Coronary artery (tissue), 2 donors: Measurements from ENCODE around the gene ZNF83.
A peak's percentile ranks its signal among the peaks of the same experiment; 100 is the strongest.
"Not testable (repeated sequence)": the region's sequence is repeated elsewhere in the genome, so short reads cannot be mapped to it uniquely, and the experiment has no call there.

Source experiments
- DNase-seq: peaks from one replicate; pipeline ENCODE4 v3.0.0-alpha.2; 2017; ENCODE audit warnings: low spot score
- H3K27ac ChIP-seq, 2 donors: fragments of 200-600 bp; sonication (generic); one replicate each; pipeline ENCODE4 v1.5.1; 2016 to 2019
- H3K4me3 ChIP-seq: fragments of 200-600 bp; sonication (generic); 2 replicates; pipeline ENCODE4 v1.5.1; 2016; ENCODE audit warnings: mild to moderate bottlenecking, moderate library complexity
- TF ChIP-seq, protein P1 (sequence below): fragments of 200-600 bp; sonication (generic); IDR thresholded peaks from one replicate; pipeline ENCODE4 v1.5.1; 2019; ENCODE audit warnings: antibody characterized with exemption

The ZNF83 gene

DNA sequence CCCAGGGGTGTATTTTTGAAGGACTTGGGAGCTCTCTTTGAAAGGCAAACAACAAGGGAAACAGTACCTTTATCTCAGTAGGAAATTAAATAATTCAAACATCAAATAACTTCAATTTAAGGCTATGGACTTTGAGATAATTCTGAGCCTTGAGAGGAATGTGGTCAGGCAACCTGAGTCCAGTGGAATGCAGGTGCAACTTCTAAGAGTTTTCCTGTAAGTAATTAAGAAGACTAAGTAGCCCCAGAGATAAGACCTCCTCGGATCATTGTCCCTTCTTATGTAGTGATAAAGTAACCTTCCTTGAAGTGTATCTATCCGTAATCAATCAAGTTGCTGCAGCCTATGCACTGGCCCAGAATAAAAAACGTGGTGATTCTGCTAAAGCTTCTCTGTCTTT, 38.9 kb downstream of the ZNF83 start:
- TF ChIP-seq, protein P1, sequence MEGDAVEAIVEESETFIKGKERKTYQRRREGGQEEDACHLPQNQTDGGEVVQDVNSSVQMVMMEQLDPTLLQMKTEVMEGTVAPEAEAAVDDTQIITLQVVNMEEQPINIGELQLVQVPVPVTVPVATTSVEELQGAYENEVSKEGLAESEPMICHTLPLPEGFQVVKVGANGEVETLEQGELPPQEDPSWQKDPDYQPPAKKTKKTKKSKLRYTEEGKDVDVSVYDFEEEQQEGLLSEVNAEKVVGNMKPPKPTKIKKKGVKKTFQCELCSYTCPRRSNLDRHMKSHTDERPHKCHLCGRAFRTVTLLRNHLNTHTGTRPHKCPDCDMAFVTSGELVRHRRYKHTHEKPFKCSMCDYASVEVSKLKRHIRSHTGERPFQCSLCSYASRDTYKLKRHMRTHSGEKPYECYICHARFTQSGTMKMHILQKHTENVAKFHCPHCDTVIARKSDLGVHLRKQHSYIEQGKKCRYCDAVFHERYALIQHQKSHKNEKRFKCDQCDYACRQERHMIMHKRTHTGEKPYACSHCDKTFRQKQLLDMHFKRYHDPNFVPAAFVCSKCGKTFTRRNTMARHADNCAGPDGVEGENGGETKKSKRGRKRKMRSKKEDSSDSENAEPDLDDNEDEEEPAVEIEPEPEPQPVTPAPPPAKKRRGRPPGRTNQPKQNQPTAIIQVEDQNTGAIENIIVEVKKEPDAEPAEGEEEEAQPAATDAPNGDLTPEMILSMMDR: no peak
- DNase-seq: no peak
- no peak overlapping the region for H3K27ac ChIP-seq
- H3K4me3 ChIP-seq: no peak overlapping the region

GRCh38 chr19:52593441-52593840, 44.7 kb downstream of the ZNF83 start:
- DNase-seq, H3K4me3 ChIP-seq, H3K27ac ChIP-seq: not testable (repeated sequence)

DNA sequence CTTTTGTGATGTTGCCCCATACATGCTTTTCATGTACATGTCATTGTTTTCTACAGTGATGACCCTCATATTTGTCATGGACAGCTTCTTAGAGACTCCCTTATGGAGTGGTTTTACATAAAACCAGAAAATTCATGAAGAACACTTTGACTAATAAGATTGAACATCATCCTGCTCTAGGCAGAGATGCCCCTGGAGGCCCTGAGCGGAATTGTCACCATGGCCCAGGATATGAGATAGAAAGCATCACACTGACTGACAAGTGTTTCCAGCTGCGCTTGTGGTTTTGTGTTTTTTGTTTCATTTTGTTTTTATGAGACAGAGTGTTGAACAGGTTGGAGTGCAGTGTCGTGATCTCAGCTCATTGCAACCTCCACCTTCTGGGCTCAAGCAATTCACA, 45.9 kb downstream of the ZNF83 start:
- Histone ChIP-seq H3K27ac (no peak overlapping the region), H3K4me3 (no peak overlapping the region)
- DNase-seq: no peak
- TF ChIP-seq, protein P1: no peak

DNA sequence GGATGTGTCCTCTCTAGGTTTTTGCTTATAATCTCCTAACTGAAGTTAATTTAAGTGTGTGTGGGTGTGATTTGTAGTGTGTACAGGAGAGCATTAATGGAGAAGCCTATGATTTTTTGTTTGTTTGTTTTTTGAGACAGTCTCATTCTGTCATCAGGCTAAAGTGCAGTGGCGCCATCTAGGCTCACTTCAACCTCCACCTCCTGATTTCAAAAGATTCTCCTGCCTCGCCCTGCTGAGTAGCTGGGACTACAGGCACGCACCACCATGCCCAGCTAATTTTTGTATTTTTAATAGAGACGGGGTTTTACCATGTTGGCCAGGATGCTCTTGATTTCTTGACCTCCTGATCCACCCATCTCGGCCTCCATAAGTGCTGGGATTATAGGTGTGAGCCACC, 47.4 kb downstream of the ZNF83 start:
- Histone ChIP-seq H3K27ac (no peak overlapping the region), H3K4me3 (no peak overlapping the region)
- no peak for DNase-seq
- TF ChIP-seq, protein P1: no peak

- TF ChIP-seq, protein P1: no peak
- Histone ChIP-seq H3K4me3 (no peak overlapping the region), H3K27ac (no peak overlapping the region)
- DNase-seq: no peak
These were observed 52.6 kb downstream of the ZNF83 start for GRCh38 chr19:52585604-52586003.

DNA sequence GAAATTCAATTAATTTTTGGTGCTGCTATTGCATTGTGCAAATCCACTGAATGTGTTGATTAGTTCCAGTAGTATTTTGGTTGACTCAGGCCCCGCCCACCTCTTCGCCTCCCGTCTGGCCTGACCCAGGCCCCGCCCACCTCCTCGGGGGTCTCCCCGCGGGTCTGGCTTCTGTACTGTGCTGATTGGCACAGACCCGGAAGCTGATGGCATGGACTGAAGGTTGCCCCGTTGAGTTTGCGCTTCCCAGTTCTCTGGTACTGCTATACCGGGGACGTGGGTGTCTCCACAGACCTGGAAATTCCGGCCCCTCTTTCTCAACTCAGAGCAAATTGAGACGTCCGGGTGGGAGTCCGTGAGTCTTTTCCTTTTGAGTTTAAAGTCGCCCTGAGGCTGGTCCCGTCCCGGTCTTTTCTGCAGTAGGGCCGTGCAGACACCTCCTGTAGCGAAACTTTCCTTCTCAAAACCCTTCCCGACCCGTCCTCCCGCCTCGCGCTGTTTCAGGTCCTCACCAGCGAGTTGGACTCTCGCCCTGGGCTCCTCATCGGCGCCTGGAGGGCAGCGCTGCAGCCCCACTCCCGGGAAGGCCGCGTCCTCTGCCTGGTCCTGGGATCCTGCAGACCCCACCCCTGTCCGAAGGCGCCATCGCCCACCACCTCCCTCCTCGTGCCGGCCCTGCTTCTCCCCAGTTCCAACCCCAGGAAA, 53.3 kb downstream of the ZNF83 start:
- TF ChIP-seq, protein P1: no peak
- H3K27ac ChIP-seq: no peak overlapping the region
- no peak for DNase-seq
- H3K4me3 ChIP-seq: no peak overlapping the region

DNA sequence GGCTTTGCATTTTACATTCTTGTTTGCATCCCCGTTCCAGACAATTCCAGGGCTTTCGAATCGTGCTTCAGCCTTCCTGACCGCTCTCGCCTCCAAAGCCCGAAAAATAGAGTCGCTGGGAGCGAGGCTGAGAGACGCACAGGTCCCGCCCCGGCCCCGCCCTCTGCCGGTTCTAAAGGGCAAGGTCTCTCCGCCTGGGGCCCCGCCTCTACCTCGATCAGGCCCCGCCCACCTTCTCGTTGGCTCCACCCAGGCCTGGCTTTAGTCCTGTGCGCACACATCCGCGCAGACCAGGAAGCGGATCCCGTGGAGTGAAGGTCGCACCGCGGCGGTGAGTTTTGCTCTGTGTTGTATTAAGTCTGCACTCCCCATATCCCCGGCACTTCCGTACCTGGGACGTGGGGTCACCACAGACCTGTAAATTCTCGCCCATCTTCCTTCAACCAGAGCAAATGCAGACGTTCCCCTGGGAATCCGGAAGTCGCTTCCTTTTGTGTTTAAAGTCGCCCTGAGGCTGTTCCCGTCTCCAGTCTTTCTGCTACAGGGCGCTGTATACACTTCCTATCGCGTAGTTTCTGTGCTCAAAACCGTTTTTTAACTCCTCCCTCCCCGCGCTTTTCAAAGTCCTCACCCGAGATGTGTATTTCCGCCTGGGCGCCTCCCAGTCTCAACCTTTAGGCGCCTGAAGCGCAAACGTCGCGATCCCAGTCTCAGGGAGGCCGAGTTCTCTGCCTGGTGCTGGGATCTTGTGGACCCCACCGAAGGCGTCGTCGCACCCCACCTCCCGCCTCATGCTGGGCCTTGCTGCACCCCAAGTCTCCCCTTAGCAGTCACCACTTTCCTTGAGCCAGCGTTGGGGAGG, 67.9 kb downstream of the ZNF83 start, which contains the start of gene ZNF701:
Gene ZNF701 (plus strand): TSS at position 288 of the 862 bp plus-strand sequence. CDS start 3,861 bp downstream, outside the sequence.
- H3K27ac ChIP-seq: peak within 1 kb of the TSS; percentile 81 to 82
- peak within 1 kb of the TSS; percentile 78 for H3K4me3 ChIP-seq
- DNase-seq: peak; percentile 96
- TF ChIP-seq, protein P1: no peak

GRCh38 chr19:52569638-52569999, 68.5 kb downstream of the ZNF83 start:
- Histone ChIP-seq H3K4me3 (peak overlapping the region; percentile 78), H3K27ac (peak overlapping the region; percentile 81 to 82)
- DNase-seq: peak; percentile 75
